Smooth muscle cell of the brain vasculature (primary cell): ENCODE measurements around the gene ASIC4.

Source experiments
- DNase-seq: peaks from one replicate; pipeline ENCODE4 v3.0.0-alpha.2; 2012; ENCODE audit warnings: low read depth, low spot score

Gene ASIC4

GRCh38 chr2:219552382-219553167, 38.3 kb downstream of the ASIC4 start:
- peak; percentile 46 for DNase-seq

GRCh38 chr2:219553168-219553417, 38.8 kb downstream of the ASIC4 start:
- DNase-seq: no peak

- DNase-seq: no peak
These were observed 39.2 kb downstream of the ASIC4 start for GRCh38 chr2:219553463-219553963.

GRCh38 chr2:219554350-219554749, 40.1 kb downstream of the ASIC4 start:
- DNase-seq: no peak

GRCh38 chr2:219555956-219556355, 41.7 kb downstream of the ASIC4 start:
- no peak for DNase-seq

GRCh38 chr2:219556413-219556812, 42.1 kb downstream of the ASIC4 start:
- DNase-seq: no peak

GRCh38 chr2:219557320-219557719, 43.0 kb downstream of the ASIC4 start:
- no peak for DNase-seq

GRCh38 chr2:219557791-219558785, 43.8 kb downstream of the ASIC4 start:
- DNase-seq: no peak

- DNase-seq: no peak
These were observed 45.1 kb downstream of the ASIC4 start for GRCh38 chr2:219559156-219559915.

GRCh38 chr2:219560037-219560892, 46.0 kb downstream of the ASIC4 start:
- DNase-seq: no peak

- DNase-seq: no peak
These were observed 46.6 kb downstream of the ASIC4 start for GRCh38 chr2:219560893-219561178.

GRCh38 chr2:219561179-219562048, 47.1 kb downstream of the ASIC4 start:
- DNase-seq: no peak

GRCh38 chr2:219562049-219563020, 48.1 kb downstream of the ASIC4 start:
- no peak for DNase-seq

- no peak for DNase-seq
These were observed 49.1 kb downstream of the ASIC4 start for GRCh38 chr2:219563271-219563928.

- DNase-seq: no peak
These were observed 51.1 kb downstream of the ASIC4 start for GRCh38 chr2:219565130-219566080.

- no peak for DNase-seq
These were observed 52.4 kb downstream of the ASIC4 start for GRCh38 chr2:219566640-219567039.

GRCh38 chr2:219567131-219567530, 52.8 kb downstream of the ASIC4 start:
- no peak for DNase-seq
